Endothelial cell of umbilical vein (primary cell): ENCODE measurements around the gene WDR93. TPM values are rescaled to one million over a fixed set of nuclear protein-coding genes. Genes with fewer than 3 reads are reported as not detected.

Experiments
- BruUV-seq: library from RNA; stranded (reverse); fragments of 400-500 nt; replicated peaks from 2 replicates; lab custom pipeline; 2021; lab: Mats Ljungman, UMichigan
- CTCF ChIA-PET: fragments of 300-600, 350-600 bp; sonication (Branson Sonifier 250); formaldehyde crosslinking; loops from one replicate; lab custom pipeline; 2021; ENCODE audit warnings: antibody characterized with exemption, inconsistent platforms; lab: Charles Lee
- POLR2A ChIA-PET: fragments of 300-600, 350-600 bp; sonication (Branson Sonifier 250); formaldehyde crosslinking; loops from one replicate; lab custom pipeline; 2021; ENCODE audit warnings: antibody characterized with exemption, inconsistent platforms; lab: Charles Lee
- DNase-seq: peaks from one replicate; pipeline ENCODE4 v3.0.0-alpha.2; 2011; ENCODE audit warnings: low read depth, low spot score
- FAIRE-seq: peaks from 2 replicates; lab custom pipeline; 2011; peaks lifted over from hg19 to GRCh38; lab: Jason Lieb, UNC
- H2AFZ ChIP-seq: 2 replicates; pipeline ENCODE4 v1.6.0; 2012; ENCODE audit warnings: low read depth, low read length, control low read depth, inconsistent platforms
- H3K27ac ChIP-seq: 2 replicates; pipeline ENCODE4 v1.5.1; 2011; ENCODE audit warnings: low read depth, mild to moderate bottlenecking, control low read depth, low read length, moderate library complexity; ENCODE audit not compliant: insufficient read depth
- H3K27me3 ChIP-seq, 2 experiments: 2 replicates each; pipeline versions ENCODE4 v1.6.0 to v1.6.1; 2011; ENCODE audit warnings: low read length in 2 of 2, mixed read lengths in 1 of 2; ENCODE audit not compliant: control insufficient read depth in 2 of 2, insufficient read depth in 2 of 2
- H3K36me3 ChIP-seq, 2 experiments: 2 replicates in 1 of 2; 3 replicates in 1 of 2; pipeline ENCODE4 v1.5.1; 2011; ENCODE audit warnings: low read length in 2 of 2, mild to moderate bottlenecking in 1 of 2, moderate library complexity in 1 of 2; ENCODE audit not compliant: control insufficient read depth in 2 of 2, insufficient read depth in 2 of 2; ENCODE audit errors: extremely low read depth in 1 of 2
- H3K4me1 ChIP-seq: 3 replicates; pipeline ENCODE4 v1.5.1; 2011; ENCODE audit warnings: mild to moderate bottlenecking, low read length; ENCODE audit not compliant: control insufficient read depth, insufficient read depth; ENCODE audit errors: extremely low read depth
- H3K4me2 ChIP-seq: 2 replicates; pipeline ENCODE4 v1.6.1; 2011; ENCODE audit warnings: low read length, control low read depth, mixed read lengths; ENCODE audit not compliant: insufficient read depth
- H3K4me3 ChIP-seq, 3 experiments: fragments of 200-600 bp in 1 of 3; sonication (generic), shearing (Covaris generic) in 1 of 3; replicated peaks in 1 of 3; 2 replicates each; pipeline ENCODE4 v1.5.1; 2011 to 2016; ENCODE audit warnings: control low read depth in 3 of 3, low read length in 3 of 3, mild to moderate bottlenecking in 2 of 3, inconsistent platforms in 1 of 3, low read depth in 1 of 3, moderate library complexity in 1 of 3; ENCODE audit not compliant: insufficient read depth in 1 of 3
- H3K79me2 ChIP-seq: 2 replicates; pipeline ENCODE4 v1.6.0; 2012; ENCODE audit warnings: low read length, inconsistent platforms; ENCODE audit not compliant: control insufficient read depth, insufficient read depth
- H3K9ac ChIP-seq: replicated peaks from 2 replicates; pipeline ENCODE3; 2011; ENCODE audit warnings: low read length, control low read depth; ENCODE audit not compliant: insufficient read depth; ENCODE audit errors: extremely low read depth
- H3K9me1 ChIP-seq: replicated peaks from 3 replicates; pipeline ENCODE4 v1.6.0; 2011; ENCODE audit warnings: mild to moderate bottlenecking, low read length; ENCODE audit not compliant: control insufficient read depth, insufficient read depth; ENCODE audit errors: extremely low read depth
- H3K9me3 ChIP-seq: replicated peaks from 2 replicates; pipeline ENCODE4 v1.5.1; 2012; ENCODE audit warnings: low read length, inconsistent platforms; ENCODE audit not compliant: control insufficient read depth, insufficient read depth
- H4K20me1 ChIP-seq: replicated peaks from 2 replicates; pipeline ENCODE3; 2011; ENCODE audit warnings: mild to moderate bottlenecking, low read length; ENCODE audit not compliant: control insufficient read depth, insufficient read depth; ENCODE audit errors: extremely low read depth
- EZH2 ChIP-seq: IDR thresholded peaks from 2 replicates; pipeline ENCODE4 v1.6.1; 2012; ENCODE audit warnings: borderline replicate concordance, low read depth, mild to moderate bottlenecking, moderate library complexity, low read length, inconsistent platforms; ENCODE audit not compliant: severe bottlenecking
- FOS ChIP-seq: IDR thresholded peaks from 2 replicates; pipeline ENCODE4 v1.6.1; 2011; ENCODE audit warnings: mild to moderate bottlenecking, low read length, moderate library complexity, borderline replicate concordance; ENCODE audit not compliant: insufficient read depth
- GATA2 ChIP-seq: IDR thresholded peaks from 2 replicates; pipeline ENCODE4 v1.7.0; 2011; ENCODE audit warnings: low read depth, mild to moderate bottlenecking, moderate library complexity, mixed read lengths, low read length; ENCODE audit not compliant: insufficient read length, insufficient read depth
- JUN ChIP-seq: IDR thresholded peaks from 2 replicates; pipeline ENCODE4 v1.6.1; 2011; ENCODE audit warnings: borderline replicate concordance, low read depth; ENCODE audit not compliant: insufficient read length, insufficient read depth
- MAX ChIP-seq: IDR thresholded peaks from 2 replicates; pipeline ENCODE4 v1.6.1; 2011; ENCODE audit not compliant: insufficient read depth, insufficient read length
- MYC ChIP-seq: IDR thresholded peaks from one replicate; pipeline ENCODE4 v1.6.1; 2011; ENCODE audit warnings: mild to moderate bottlenecking, low read depth, low read length
- POLR2A ChIP-seq: IDR thresholded peaks from 2 replicates; pipeline ENCODE4 v1.6.1; 2012; ENCODE audit warnings: low read depth, mild to moderate bottlenecking, control low read depth, low read length
- POLR2AphosphoS5 ChIP-seq: IDR thresholded peaks from 2 replicates; pipeline ENCODE4 v1.6.1; 2012; ENCODE audit warnings: low read depth, mild to moderate bottlenecking, control low read depth, low read length, moderate library complexity; ENCODE audit not compliant: insufficient read depth
- dilution Hi-C: fragments of 300-500 bp; cut with MboI; formaldehyde crosslinking; loops from one replicate; pipeline ENCODE4 v1.15.0; 2019; ENCODE audit warnings: low sequenced_read_pairs; ENCODE audit not compliant: extremely low pct_ligation_motif_present
- intact Hi-C: fragments of 100-400 bp; cut with micrococcal nuclease; formaldehyde crosslinking; loops from one replicate; pipeline ENCODE4 v1.10.0; 2022
- polyA plus RNA-seq, 4 experiments: library from polyadenylated mRNA; depleted of rRNA in 3 of 4; stranded (reverse) in 3 of 4; unstranded in 1 of 4; fragments of >200 nt; gene quantifications; 2 replicates each; pipeline versions ENCODE4 v1.2.1 to v1.2.3, GENCODE V29; 2011 to 2012; ENCODE audit warnings: missing spikeins in 1 of 4
- total RNA-seq: library from RNA; stranded (reverse); gene quantifications from 2 replicates; pipeline ENCODE4 v1.2.3, GENCODE V29; 2021
- TF ChIP-seq, protein P1 (sequence below), 2 donors: IDR thresholded peaks; 1 replicate in 1 of 2; 2 replicates in 1 of 2; pipeline ENCODE4 v1.5.1; 2011; ENCODE audit warnings: low read length in 2 of 2, mild to moderate bottlenecking in 2 of 2, moderate library complexity in 2 of 2, control low read depth in 1 of 2, inconsistent platforms in 1 of 2, low read depth in 1 of 2; ENCODE audit not compliant: insufficient read depth in 1 of 2; ENCODE audit errors: extremely low read depth in 1 of 2

WDR93 gene
- total and polyA plus RNA-seq, 2 donors (not counting 3 experiments of a cell fraction or from before 2014, with no cell fraction given) = 0.07 TPM; not detected in 1

DNA sequence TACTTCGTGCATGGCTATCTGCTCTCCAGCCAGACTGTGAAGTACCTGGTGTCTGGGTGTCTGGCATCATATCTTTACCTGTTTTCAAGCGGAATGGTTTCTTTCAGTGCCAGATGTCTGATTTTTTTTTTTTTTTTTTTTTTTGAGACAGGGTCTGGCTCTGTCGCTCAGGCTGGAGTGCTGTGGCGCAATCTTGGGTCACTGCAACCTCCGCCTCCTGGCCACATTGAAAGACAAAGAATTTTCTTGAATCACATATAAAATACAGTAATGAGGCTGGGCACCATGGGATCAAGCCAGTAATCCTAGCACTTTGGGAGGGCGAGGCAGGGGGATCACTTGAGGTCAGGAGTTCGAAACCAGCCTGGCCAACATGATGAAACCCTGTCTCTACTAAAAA is 63.2 kb downstream of the WDR93 start:
- Histone ChIP-seq H3K27ac (no peak overlapping the region), H3K27me3 (peaks cover 0 to 7% of the 10 kb centered on the region in 2 experiments), H3K4me1 (peaks cover 6% of the 10 kb centered on the region), H3K9me1 (no peaks in the 10 kb centered on the region), H3K9me3 (no peaks in the 10 kb centered on the region), H3K79me2 (no peaks in the 10 kb centered on the region), H4K20me1 (no peaks in the 10 kb centered on the region), H3K36me3 (no peaks in the 10 kb centered on the region), H3K4me3 (no peak overlapping the region), H3K4me2 (no peak overlapping the region), H2AFZ (no peak overlapping the region), H3K9ac (no peak overlapping the region)
- dilution Hi-C loops (loop anchor here (25.0 kb wide), 1 partner anchor 108 kb away; no protein-coding TSS in a partner anchor), intact Hi-C loops (loop anchor here (5.0 kb wide), 1 partner anchor 218 kb away; no protein-coding TSS in a partner anchor)
- BruUV-seq = no TSS peak
- POLR2A ChIA-PET = interaction anchor here (1.1 kb wide), 1 partner anchor 164 kb away, joined by 6 read pairs; no protein-coding TSS in a partner anchor
- CTCF ChIA-PET = interaction anchor here (1.0 to 12.2 kb wide), 5 partner anchors 15 to 269 kb away, joined by 3 to 599 read pairs (median 3); partner anchors contain the start of gene ANPEP
- no peak for TF ChIP-seq MYC
- TF ChIP-seq JUN = no peak
- TF ChIP-seq POLR2A = no peak
- no peak for TF ChIP-seq MAX
- TF ChIP-seq POLR2AphosphoS5 = no peak
- no peak for TF ChIP-seq FOS
- TF ChIP-seq, protein P1, sequence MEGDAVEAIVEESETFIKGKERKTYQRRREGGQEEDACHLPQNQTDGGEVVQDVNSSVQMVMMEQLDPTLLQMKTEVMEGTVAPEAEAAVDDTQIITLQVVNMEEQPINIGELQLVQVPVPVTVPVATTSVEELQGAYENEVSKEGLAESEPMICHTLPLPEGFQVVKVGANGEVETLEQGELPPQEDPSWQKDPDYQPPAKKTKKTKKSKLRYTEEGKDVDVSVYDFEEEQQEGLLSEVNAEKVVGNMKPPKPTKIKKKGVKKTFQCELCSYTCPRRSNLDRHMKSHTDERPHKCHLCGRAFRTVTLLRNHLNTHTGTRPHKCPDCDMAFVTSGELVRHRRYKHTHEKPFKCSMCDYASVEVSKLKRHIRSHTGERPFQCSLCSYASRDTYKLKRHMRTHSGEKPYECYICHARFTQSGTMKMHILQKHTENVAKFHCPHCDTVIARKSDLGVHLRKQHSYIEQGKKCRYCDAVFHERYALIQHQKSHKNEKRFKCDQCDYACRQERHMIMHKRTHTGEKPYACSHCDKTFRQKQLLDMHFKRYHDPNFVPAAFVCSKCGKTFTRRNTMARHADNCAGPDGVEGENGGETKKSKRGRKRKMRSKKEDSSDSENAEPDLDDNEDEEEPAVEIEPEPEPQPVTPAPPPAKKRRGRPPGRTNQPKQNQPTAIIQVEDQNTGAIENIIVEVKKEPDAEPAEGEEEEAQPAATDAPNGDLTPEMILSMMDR (IDR thresholded peaks at IDR 0.05; ENCODE audit: extremely low read depth in 1 of 2, insufficient read depth in 1 of 2, low read depth in 1 of 2, low read length in 2 of 2) = no peak
- no peak for TF ChIP-seq EZH2
- no peak for TF ChIP-seq GATA2
- DNase-seq (no peak), FAIRE-seq (no peak)
